GM21367 (cell line): ENCODE data around the gene NPBWR2.

Source experiments
- ATAC-seq: cut with Tn5 transposase; IDR thresholded peaks from one replicate; pipeline ENCODE4 v1.9.1; 2021; ENCODE audit not compliant: unreplicated experiment

The NPBWR2 gene

GRCh38 chr20:64106981-64107735, at the start of gene NPBWR2:
NPBWR2 (minus strand) TSS chr20:64107565; CDS start chr20:64106831, 734 bp downstream.
- ATAC-seq: no peak

DNA sequence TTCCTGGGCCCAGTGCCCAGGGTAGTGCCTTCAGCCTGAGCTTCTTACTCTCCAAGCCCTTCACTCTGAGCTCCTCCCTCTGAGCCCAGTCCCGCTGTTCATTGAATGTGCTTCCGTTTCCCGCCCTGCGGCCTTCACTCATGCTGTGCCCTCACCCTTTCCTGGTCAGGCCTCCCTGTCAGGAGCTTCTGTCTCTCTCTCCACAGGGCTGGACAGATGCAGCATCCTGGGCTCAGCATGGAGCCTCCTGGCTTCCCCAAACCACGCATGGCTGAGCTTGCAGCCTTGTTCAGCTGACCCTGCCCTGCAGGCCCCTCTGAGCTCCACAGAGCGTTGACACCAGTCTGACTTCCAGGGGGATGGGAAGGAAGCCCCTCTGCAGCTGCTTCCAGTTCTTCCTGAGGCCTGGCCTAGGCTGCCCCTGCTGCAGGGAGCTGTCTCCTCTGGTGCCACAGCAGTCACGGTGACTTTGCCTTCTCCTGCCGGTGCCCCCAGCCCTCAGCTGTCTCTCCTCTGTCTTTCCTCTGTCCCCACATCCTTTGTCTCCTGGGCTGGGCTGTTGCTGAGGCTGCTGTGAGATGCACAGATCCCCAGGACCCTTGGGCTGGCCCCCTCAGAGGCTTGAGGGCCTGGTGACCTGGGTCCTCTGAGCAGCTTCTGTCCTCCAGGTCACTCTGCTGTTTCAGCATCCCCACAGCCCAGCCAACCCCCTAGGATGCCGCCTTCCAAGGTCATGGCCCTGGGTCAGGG, 48.9 kb upstream of the NPBWR2 start:
- ATAC-seq: no peak

GRCh38 chr20:64155258-64156135, 48.1 kb upstream of the NPBWR2 start:
- ATAC-seq: no peak

- ATAC-seq: no peak
These were observed 47.4 kb upstream of the NPBWR2 start for GRCh38 chr20:64154590-64155257.

GRCh38 chr20:64153861-64154589, 46.7 kb upstream of the NPBWR2 start:
- ATAC-seq: no peak

DNA sequence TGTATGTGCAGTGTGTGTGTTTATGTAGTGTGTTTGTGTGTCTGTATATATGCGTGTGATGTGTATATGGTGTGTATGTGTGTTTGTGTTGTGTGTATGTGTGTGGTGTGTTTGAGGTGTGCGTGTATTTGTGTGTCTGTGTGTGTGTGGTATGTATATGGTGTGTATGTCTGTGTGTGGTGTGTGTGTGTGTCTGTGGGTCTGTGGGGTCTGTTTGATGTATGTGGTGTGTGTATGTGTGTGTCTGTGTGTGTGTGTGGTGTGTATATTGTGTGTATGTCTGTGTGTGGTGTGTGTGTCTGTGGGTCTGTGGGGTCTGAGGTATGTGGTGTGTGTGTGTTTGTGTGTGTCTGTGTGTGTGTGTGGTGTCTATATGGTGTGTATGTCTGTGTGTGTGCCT, 46.0 kb upstream of the NPBWR2 start:
- ATAC-seq: no peak

DNA sequence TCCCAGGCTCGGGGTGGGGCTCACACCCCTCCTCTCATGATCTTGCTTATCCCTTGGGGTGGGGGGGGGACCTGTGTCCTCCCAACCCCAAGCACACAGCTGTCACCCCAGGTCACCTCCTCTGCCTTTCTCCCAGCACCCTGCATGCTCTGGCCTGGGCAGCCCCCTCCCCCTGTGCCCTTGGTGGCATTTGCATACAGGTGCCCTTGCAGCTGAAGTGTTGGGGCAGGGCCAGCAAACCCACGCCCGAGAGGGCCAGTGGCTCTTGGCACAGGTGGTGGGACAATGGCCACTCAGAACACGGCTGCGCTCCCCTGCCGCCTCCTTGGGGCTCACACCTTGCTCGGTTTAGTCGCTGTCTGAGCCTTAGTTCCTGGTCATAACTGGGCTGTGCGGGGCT, 45.5 kb upstream of the NPBWR2 start:
- ATAC-seq: no peak

GRCh38 chr20:64151633-64152530, 44.5 kb upstream of the NPBWR2 start:
- ATAC-seq: no peak

GRCh38 chr20:64150756-64151632, 43.6 kb upstream of the NPBWR2 start:
- no peak for ATAC-seq

GRCh38 chr20:64149809-64150560, 42.6 kb upstream of the NPBWR2 start:
- no peak for ATAC-seq

GRCh38 chr20:64149141-64149540, 41.8 kb upstream of the NPBWR2 start:
- ATAC-seq: no peak

DNA sequence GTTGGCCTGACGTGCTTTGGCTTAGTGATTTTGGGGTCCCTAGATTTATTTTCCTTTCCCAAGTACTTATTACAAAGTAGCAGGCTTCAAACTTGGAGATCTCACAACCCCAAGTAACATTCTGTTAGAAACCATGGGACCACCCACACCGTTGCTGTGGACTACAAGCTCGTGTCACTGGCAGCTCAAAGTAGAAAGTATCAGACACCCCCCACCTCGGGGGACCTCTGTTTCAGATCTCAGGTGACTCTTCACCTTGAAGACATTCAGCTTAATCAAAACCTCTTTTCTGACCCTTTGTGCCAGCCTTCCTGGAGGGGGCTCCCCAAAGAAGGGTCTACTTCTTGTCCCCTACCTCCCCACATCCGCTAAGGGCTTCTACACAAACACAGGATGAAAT, 41.2 kb upstream of the NPBWR2 start:
- no peak for ATAC-seq

- no peak for ATAC-seq
These were observed 39.6 kb upstream of the NPBWR2 start for GRCh38 chr20:64146936-64147477.

DNA sequence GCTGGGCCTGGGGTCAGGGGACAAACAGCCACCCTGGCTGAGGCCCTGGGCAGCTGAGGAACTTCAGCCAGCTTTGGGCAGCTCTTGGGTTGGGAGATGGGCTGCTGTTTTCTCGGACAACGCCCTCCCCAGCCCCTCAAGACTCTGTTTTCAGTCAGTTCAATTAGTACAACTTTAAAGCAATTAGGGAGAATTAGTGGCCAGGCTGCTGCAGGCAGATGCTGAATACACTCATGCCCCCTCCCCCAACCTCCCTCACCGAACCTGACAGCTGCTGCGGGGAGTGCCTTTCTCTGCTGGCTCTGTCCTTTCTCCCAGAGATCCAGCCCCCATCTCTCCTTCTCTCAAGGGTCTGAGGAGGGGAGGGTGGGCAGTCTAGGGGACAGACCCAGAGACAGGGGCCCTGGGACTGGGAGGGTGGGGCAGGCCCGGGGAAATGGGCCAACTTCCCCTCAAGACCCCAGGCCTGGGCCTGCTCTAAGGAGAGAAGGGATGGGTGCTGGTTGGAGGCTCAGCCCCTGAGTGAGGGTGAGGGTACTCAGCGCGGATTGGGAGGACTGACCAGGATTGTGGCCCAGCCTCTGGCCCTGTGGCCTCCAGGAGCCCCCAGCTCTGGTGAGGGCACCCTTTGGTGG, 39.1 kb upstream of the NPBWR2 start:
- no peak for ATAC-seq

GRCh38 chr20:64145458-64146300, 38.3 kb upstream of the NPBWR2 start:
- ATAC-seq: no peak
